PC-9 (cell line): ENCODE results near the gene CCNL1. TPM values are rescaled to one million over a fixed set of nuclear protein-coding genes. Genes with fewer than 3 reads are reported as not detected.

Experiments used
- BruUV-seq: library from RNA; stranded (reverse); fragments of 400-500 nt; replicated peaks from 2 replicates; lab custom pipeline; 2021; lab: Mats Ljungman, UMichigan
- CTCF ChIA-PET: fragments of 300-600 bp; sonication (Branson Sonifier 250); formaldehyde crosslinking; loops from one replicate; lab custom pipeline; 2022; ENCODE audit warnings: antibody characterized with exemption; lab: Charles Lee
- POLR2A ChIA-PET: fragments of 300-600 bp; sonication (Branson Sonifier 250); formaldehyde crosslinking; loops from one replicate; lab custom pipeline; 2022; ENCODE audit warnings: antibody characterized with exemption; ENCODE audit not compliant: unreplicated experiment; lab: Charles Lee
- DNase-seq, 2 experiments: peaks; one replicate each; pipeline versions ENCODE4 v3.0.0 to v3.0.0-alpha.2; 2015 to 2022; ENCODE audit warnings: mixed read lengths in 1 of 2
- H2AFZ ChIP-seq: fragments of 200-600 bp; sonication (generic); 2 replicates; pipeline ENCODE4 v1.8.1; 2017; ENCODE audit warnings: antibody characterized with exemption
- H3F3A ChIP-seq: fragments of 200-600 bp; sonication (generic); 2 replicates; pipeline ENCODE4 v1.8.1; 2017; ENCODE audit warnings: antibody characterized with exemption, mild to moderate bottlenecking, low read depth; ENCODE audit not compliant: insufficient read depth
- H3K27ac ChIP-seq: fragments of 200-600 bp; sonication (generic); 2 replicates; pipeline ENCODE4 v1.6.1; 2016; ENCODE audit warnings: mixed run types
- H3K27me3 ChIP-seq: fragments of 200-600 bp; sonication (generic); 2 replicates; pipeline ENCODE4 v1.6.1; 2016; ENCODE audit warnings: low read depth, mixed run types; ENCODE audit not compliant: insufficient read depth
- H3K36me3 ChIP-seq: fragments of 200-600 bp; sonication (generic); 2 replicates; pipeline ENCODE4 v1.6.1; 2016; ENCODE audit warnings: low read depth, mixed run types
- H3K4me1 ChIP-seq: fragments of 200-600 bp; sonication (generic); replicated peaks from 2 replicates; pipeline ENCODE4 v1.6.1; 2016; ENCODE audit warnings: mixed run types; ENCODE audit not compliant: insufficient read depth
- H3K4me2 ChIP-seq: fragments of 200-600 bp; sonication (generic); 2 replicates; pipeline ENCODE4 v1.6.1; 2017; ENCODE audit warnings: mixed run types
- H3K4me3 ChIP-seq: fragments of 200-600 bp; sonication (generic); 2 replicates; pipeline ENCODE4 v1.6.1; 2016; ENCODE audit warnings: mixed run types
- H3K79me2 ChIP-seq: fragments of 200-600 bp; sonication (generic); 2 replicates; pipeline ENCODE4 v1.6.1; 2017; ENCODE audit warnings: low read depth, mixed run types
- H3K9me2 ChIP-seq: fragments of 200-600 bp; sonication (generic); 2 replicates; pipeline ENCODE4 v1.8.1; 2017; ENCODE audit warnings: mild to moderate bottlenecking; ENCODE audit not compliant: insufficient read depth
- H3K9me3 ChIP-seq: fragments of 200-600 bp; sonication (generic); 2 replicates; pipeline ENCODE4 v1.8.1; 2016; ENCODE audit warnings: low read depth; ENCODE audit not compliant: insufficient read depth
- H4K20me1 ChIP-seq: fragments of 200-600 bp; sonication (generic); 2 replicates; pipeline ENCODE4 v1.8.1; 2017; ENCODE audit not compliant: insufficient read depth
- EZH2 ChIP-seq: fragments of 200-600 bp; sonication (generic); IDR thresholded peaks from 2 replicates; pipeline ENCODE4 v1.8.0; 2017; ENCODE audit warnings: antibody characterized with exemption, low read depth
- intact Hi-C: fragments of 100-400 bp; cut with micrococcal nuclease; formaldehyde crosslinking; loops from one replicate; pipeline ENCODE4 v1.10.0; 2022; ENCODE audit not compliant: unreplicated experiment
- total RNA-seq: library from RNA; stranded (reverse); gene quantifications from 2 replicates; pipeline ENCODE4 v1.2.3, GENCODE V29; 2021
- TF ChIP-seq, protein P1 (sequence below): fragments of 200-600 bp; sonication (generic); conservative IDR thresholded peaks from 2 replicates; pipeline ENCODE4 v1.6.1; 2017; ENCODE audit warnings: mixed run types, antibody characterized with exemption, mild to moderate bottlenecking, moderate library complexity

CCNL1 gene
- total RNA-seq, 1 experiment from 2014 or later, result 91.3 TPM

DNA sequence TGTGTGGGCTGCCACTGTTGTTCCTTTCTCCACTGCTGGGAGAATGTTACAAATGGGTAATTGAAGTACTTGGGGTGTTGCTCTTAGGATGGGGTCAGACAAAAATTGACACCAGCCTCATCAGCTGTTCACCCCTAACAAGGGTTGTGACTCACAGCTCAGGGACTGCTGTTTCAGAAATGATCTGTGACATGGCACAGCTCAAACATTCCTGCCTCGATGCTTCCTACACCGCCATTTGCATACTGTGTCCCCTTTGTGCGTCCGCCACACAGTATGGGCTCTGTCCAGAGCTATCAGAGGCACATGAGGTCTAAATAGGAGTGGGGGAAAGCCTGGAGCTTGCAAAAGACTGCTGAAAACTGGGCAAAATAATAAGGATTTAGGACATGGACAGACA lies 43.9 kb downstream of the CCNL1 start:
- Histone ChIP-seq H3K36me3 (no peaks in the 10 kb centered on the region), H4K20me1 (no peaks in the 10 kb centered on the region), H3K27ac (peak overlapping the region; percentile 64), H3K27me3 (no peaks in the 10 kb centered on the region), H3K9me3 (no peaks in the 10 kb centered on the region), H3K4me3 (no peak overlapping the region), H3K9me2 (no peaks in the 10 kb centered on the region), H2AFZ (no peak overlapping the region), H3K4me1 (peaks cover 36% of the 10 kb centered on the region), H3K79me2 (no peaks in the 10 kb centered on the region), H3F3A (peaks cover 18% of the 10 kb centered on the region), H3K4me2 (peak overlapping the region; percentile 45)
- no peak for TF ChIP-seq EZH2
- TF ChIP-seq, protein P1, sequence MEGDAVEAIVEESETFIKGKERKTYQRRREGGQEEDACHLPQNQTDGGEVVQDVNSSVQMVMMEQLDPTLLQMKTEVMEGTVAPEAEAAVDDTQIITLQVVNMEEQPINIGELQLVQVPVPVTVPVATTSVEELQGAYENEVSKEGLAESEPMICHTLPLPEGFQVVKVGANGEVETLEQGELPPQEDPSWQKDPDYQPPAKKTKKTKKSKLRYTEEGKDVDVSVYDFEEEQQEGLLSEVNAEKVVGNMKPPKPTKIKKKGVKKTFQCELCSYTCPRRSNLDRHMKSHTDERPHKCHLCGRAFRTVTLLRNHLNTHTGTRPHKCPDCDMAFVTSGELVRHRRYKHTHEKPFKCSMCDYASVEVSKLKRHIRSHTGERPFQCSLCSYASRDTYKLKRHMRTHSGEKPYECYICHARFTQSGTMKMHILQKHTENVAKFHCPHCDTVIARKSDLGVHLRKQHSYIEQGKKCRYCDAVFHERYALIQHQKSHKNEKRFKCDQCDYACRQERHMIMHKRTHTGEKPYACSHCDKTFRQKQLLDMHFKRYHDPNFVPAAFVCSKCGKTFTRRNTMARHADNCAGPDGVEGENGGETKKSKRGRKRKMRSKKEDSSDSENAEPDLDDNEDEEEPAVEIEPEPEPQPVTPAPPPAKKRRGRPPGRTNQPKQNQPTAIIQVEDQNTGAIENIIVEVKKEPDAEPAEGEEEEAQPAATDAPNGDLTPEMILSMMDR, result no peak
- DNase-seq, result peak in 1 of 2 experiments; percentile 30
- POLR2A ChIA-PET, result interaction anchor here (0.7 kb wide), 1 partner anchor 35 kb away, joined by 4 read pairs; no protein-coding TSS in a partner anchor
- BruUV-seq, result no TSS peak
- CTCF ChIA-PET, result interaction anchor here (0.8 to 1.7 kb wide), 2 partner anchors 13 to 34 kb away, joined by 4 to 6 read pairs; no protein-coding TSS in a partner anchor
- intact Hi-C loops, result no loop called here

DNA sequence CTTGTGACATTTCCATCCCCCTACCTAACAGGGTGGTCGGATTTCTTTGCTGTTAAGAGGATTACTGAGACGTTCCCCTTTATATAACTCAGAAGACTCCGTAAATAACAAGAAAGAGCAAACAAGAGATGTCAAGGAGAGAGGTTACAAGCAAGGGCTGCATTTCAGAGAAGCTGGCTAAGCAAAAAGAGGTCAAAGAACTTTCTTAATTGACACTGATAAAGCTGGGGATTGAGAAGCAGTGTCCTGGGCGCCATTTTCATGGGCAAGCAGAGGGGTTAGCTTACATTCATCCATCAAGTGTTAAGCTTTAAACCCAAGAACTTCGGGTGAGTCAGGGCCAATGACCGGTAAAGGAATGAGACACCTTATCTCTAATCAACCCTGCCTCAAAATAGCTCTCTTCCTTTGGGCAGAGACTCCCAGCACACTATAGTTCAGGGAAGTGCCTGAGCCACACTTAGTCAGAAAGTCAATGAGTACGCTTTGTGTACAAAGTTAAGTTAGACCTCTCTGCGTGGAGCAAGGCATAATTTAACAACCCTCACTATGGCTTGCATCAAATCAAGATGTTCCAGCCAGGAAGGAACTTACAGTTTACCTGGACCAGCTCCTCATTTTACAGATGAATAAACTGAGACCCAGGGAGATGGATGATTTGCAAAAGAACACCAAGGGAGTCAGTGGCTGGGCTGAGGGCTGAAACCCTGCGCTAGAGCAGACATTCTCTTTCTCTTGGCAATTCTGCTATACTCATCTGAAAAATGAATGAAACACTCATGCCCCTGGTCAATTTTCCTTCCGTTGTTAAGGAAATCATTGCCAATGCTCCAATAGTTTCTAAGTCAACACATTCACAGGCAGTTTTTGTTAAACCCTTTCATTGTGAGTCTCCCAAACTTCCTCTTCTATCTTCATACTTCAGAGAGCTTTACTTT lies 44.6 kb downstream of the CCNL1 start:
- H3K9me2 ChIP-seq, result no peaks in the 10 kb centered on the region
- ChIA-PET POLR2A (interaction anchor here (0.6 to 1.2 kb wide), 6 partner anchors 10 to 292 kb away, joined by 3 to 31 read pairs (median 4); no protein-coding TSS in a partner anchor), CTCF (interaction anchor here (0.6 to 1.7 kb wide), 5 partner anchors 12 to 650 kb away, joined by 3 to 6 read pairs (median 4); no protein-coding TSS in a partner anchor)
- no peaks in the 10 kb centered on the region for H3K79me2 ChIP-seq
- peak; percentile 53 to 87 for DNase-seq
- H3K4me1 ChIP-seq, result peaks cover 30% of the 10 kb centered on the region
- H3K4me3 ChIP-seq, result no peak overlapping the region
- intact Hi-C loops, result no loop called here
- peak overlapping the region; percentile 45 for H3K4me2 ChIP-seq
- H3K9me3 ChIP-seq, result no peaks in the 10 kb centered on the region
- peaks cover 16% of the 10 kb centered on the region for H3F3A ChIP-seq
- peak overlapping the region; percentile 64 for H3K27ac ChIP-seq
- H4K20me1 ChIP-seq, result no peaks in the 10 kb centered on the region
- no TSS peak for BruUV-seq
- no peaks in the 10 kb centered on the region for H3K27me3 ChIP-seq
- TF ChIP-seq, protein P1, result no peak
- no peak for TF ChIP-seq EZH2
- H3K36me3 ChIP-seq, result no peaks in the 10 kb centered on the region
- H2AFZ ChIP-seq, result peak overlapping the region; percentile 59; the same call in 1 of the 2 replicates

DNA sequence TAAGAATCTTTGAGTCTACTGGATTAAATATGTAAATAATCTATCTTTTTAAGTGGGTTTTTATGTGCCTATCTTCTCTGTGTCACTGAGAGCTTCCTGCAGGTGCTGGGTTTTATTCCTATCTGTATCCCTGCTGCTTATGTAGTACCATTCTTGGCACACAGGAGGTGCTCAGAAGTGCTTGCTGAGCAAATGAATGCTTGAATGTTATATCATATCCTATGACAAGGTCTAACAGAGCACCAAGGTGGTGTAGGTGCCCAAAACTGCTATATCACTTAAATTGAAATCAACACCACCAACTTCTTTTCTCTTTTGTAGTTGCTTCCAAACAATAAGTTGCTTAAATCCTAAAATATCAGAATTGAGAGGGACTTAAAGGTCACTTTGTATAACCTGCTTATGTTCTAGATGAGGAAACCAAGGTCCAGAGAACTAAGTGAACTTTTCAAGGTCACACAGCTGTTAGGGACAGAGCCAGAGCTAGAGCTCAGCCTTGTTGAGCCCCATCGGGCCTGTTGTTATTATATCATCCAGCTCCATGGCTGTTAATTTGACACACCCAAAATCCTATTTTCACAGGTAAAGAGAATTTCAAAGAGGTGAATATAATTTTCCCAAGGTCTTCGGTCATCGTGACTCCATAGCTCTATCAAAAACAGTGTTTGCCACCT lies 46.0 kb downstream of the CCNL1 start:
- Histone ChIP-seq H3K27ac (no peak overlapping the region), H4K20me1 (no peaks in the 10 kb centered on the region), H2AFZ (no peak overlapping the region), H3F3A (peaks cover 16% of the 10 kb centered on the region), H3K9me3 (no peaks in the 10 kb centered on the region), H3K9me2 (no peaks in the 10 kb centered on the region), H3K79me2 (no peaks in the 10 kb centered on the region), H3K4me1 (peaks cover 24% of the 10 kb centered on the region), H3K4me2 (no peak overlapping the region), H3K27me3 (no peaks in the 10 kb centered on the region), H3K4me3 (no peak overlapping the region), H3K36me3 (no peaks in the 10 kb centered on the region)
- ChIA-PET POLR2A (interaction anchor here (0.7 kb wide), 2 partner anchors 14 to 25 kb away, joined by 6 to 8 read pairs; no protein-coding TSS in a partner anchor), CTCF (interaction anchor here (0.5 kb wide), 1 partner anchor 578 kb away, joined by 11 read pairs; no protein-coding TSS in a partner anchor)
- no TSS peak for BruUV-seq
- no peak for DNase-seq
- intact Hi-C loops, result no loop called here
- TF ChIP-seq EZH2, result no peak
- TF ChIP-seq, protein P1, result 0 out of 2 replicates have a peak, but pooled peaks have one; percentile 25
